Inflammatory macrophage (primary cell): Measurements from ENCODE around the gene METAP2.
A peak's percentile ranks its signal among the peaks of the same experiment; 100 is the strongest.
"Not testable (repeated sequence)": the region's sequence is repeated elsewhere in the genome, so short reads cannot be mapped to it uniquely, and the experiment has no call there.

Experiments
- DNase-seq, 2 donors: peaks; one replicate each; pipeline ENCODE4 v3.0.0-alpha.2; 2020 to 2022

The METAP2 gene

DNA sequence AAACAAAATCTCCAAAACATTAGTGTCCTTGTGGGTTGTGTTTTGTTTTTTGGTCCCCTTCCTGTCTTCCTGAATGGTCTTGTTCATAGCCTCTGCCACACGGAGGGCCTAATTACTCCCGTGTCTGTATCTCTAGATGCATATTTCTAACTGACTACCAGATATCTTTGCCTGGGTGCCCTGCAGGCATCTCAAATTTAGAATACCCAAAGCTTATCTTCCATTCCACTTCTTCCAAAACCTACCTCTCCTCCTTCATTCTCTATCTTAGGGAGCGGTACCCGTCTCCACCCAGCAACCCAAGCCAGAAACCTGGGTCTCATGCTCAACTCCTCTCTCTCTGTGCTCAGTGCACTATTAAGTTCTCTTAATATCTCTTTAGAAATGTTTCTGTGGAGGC lies 10.9 kb upstream of the METAP2 start:
- DNase-seq, result no peak

DNA sequence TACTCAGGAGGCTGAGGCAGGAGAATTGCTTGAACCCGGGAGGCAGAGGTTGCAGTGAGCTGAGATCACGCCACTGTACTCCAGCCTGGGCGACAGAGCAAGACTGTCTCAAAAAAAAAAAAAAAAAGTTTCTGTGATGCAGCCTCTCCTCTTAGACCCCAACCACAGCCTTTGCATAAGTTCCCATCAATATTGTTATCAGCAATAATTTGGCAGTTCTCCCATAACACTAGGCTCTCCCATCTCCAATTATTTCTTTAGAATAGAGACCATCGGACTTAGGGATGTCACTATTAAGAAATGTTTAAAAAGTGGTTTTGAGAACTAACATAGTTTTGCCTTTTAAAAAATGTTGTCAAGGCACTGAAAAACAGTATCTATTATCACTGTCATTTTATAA lies 10.2 kb upstream of the METAP2 start:
- not testable (repeated sequence) for DNase-seq

DNA sequence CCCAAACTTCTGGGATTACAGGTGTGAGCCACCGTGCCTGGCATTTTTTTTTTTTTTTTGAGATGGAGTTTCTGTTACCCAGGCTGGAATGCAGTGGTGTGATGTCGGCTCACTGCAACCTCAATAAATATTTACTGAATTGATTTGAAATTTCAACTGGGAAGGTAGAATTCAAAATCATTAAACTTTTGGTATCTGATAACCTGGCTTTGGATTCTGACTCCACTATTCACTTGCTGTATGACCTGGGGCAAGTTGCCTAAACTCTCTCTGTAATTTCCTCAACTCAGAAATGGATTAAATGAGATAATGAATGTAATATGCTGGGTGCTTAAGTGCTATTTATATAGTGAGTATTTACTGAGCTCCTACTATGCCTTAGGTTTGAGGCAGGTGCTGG lies 8.7 kb upstream of the METAP2 start:
- no peak for DNase-seq

DNA sequence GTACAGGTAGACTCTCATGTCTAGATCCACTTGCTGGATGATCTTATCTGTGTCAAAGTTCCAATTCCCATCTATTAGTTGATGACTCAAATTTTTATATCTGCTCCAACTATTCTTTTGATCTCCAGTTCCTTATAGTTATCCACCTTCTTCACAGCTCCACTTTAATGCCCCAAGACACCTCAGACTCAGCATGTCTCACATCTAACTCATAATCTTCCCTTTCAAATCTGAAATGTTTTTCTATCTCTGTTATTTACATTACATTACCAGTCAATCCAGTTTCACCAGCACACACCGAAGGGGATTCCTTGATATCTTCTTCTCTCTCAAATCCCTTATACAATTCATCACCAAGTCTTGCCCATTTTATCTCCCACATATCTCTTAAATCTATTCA lies 3.7 kb upstream of the METAP2 start:
- DNase-seq, result no peak

DNA sequence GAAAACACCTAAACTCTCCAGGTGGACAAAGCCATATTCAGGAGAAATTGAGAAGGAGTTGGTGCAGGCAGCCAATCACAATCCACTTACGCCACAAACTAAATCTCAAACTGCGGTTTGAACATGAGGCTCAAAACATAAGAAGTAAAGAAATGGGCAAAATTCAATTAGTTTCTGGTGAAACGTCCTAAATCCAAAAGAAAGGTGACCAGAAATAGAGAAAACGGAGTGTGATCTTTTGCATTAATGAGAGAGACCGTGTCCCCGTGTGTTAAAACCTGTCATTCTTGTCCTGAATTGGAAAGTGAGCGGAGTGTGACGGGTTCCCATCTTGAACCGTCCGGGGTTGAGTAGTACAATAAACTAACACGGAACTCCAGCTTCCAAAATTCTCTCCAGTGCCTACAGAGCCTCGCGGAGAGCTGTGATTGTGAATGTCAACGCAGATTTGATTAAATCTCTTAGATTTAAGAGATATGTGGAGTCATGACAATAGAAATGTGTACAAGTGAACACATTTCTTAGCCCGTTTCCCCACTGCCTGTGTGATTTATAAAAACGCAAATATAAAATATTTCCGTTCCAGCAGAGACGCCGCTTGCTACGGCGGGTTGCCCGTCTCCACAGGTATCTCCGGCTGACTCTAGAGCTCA lies 595 bp upstream of the METAP2 start:
- DNase-seq, result peak; percentile 52 to 62

DNA sequence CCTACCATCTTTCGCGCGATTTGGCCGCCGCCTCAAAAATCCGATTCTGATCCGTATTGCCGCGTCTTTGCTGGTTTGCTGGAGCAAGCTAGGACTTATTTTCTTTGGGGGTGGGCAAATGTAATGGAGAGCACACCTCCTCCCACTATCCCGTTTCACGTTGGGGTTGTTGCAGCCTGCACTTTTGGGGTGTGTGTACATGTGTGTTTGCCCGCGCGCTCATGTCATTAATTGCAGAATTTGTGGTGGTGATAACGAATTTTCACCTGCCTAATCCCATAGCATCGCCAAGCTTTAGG lies 657 bp downstream of the METAP2 start:
- DNase-seq, result no peak

DNA sequence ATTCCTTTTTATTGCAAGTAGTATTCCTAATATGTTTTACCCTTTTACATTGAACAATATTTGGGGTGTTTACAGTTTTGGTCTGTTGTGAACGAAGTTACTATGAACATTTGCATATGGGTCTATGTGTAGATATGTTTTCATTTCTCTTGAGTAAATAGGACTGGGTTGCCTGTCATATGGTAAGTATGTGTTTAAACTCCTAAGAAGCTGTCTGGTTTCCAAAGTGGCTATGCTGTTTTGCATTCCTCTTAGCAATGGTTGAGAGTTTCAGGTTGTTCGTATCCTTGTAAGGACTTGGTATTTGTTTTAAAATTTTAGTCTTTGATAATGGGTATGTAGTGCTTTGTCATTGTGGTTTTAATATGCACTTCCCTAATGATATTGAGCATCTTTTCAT lies 6.3 kb downstream of the METAP2 start:
- DNase-seq, result no peak

DNA sequence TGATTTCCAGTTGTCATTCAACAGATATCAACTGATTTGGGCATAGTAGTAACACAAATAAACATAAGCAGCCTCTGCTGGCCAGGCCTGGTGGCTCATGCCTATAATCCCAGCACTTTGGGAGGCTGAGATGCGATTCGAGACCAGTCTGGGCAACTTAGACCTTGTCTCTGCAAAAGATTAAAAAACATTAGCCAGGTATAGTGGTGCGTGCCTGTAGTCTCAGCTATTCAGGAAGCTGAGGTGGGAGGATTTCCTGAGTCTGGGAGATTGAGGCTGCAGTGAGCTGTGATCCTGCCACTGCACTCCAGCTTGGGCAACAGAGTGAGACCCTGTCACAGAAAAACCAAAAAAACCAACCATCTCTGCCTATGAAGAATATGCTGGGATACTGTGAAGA lies 7.1 kb downstream of the METAP2 start:
- DNase-seq, result no peak

DNA sequence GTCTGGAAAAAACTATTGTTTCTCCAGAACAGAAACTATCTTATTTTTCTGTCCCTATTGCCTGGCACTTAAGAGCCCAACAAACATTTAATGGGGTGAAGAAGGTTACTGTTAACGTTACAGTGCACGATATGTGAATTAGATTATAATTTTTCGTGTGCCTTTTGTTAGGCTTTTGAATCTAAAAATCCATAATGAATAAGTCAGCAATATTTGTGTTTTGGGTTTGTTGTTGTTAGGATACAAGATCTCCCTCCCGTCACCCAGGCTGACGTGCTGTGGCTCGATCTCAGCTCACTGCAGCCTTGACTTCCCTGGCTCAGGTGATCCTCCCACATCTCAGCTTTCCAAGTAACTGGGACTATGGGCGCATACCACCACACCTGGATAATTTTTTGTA lies 7.9 kb downstream of the METAP2 start:
- no peak for DNase-seq

DNA sequence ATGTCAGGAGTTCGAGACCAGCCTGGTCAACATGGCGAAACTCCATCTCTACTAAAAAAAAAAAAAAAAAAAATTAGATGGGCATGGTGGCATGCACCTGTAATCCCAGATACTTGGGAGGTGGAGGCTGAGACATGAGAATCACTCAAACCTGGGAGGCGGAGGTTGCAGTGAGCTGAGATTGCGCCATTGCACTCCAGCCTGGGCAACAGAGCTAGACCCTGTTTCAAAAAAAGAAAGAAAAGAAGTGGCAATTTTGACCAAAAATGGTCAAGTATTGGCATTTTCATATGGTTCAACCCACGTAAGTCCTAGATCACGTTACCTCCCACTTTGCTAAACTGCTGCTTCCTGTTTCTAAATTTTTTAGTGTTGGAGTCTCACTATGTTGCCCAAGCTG lies 8.6 kb downstream of the METAP2 start:
- peak; percentile 24 to 30 for DNase-seq

DNA sequence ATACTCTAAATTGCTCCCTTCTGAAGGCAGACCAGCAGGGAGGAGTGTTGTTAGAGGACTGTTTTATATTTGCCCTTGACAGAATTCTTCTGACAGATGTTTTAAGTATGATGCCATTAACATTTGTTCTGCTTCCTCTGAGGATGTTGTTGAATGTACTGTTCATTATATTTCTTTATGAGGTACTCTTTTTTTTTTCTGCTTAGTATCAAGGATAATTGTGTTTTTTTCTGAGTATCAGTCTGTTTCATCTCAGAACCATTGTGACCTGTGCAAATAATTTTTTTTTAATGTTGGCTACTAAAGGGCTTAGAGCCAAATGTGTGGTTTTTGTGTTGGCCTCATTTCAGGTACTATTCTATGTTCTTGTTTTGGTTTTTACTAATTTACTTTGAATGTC lies 10.6 kb downstream of the METAP2 start:
- DNase-seq, result no peak

DNA sequence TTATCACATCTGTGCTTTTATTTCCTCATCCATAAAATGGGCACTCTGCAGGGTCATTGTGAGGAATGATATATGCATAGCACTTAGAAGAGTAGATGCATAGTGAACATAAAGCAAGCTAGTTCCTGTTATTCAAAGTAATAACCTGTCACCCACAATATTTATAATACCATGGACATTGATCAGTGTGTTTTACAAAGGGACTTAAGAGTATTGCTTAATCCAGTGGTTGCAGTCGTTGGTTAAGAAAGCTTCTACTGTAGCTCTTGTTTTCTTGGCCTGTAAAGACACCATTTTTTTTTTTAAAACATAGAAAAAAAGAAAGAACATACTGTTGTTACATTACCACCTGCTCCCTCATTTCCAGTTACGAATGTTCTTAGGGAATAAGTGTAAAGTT lies 13.1 kb downstream of the METAP2 start:
- no peak for DNase-seq

DNA sequence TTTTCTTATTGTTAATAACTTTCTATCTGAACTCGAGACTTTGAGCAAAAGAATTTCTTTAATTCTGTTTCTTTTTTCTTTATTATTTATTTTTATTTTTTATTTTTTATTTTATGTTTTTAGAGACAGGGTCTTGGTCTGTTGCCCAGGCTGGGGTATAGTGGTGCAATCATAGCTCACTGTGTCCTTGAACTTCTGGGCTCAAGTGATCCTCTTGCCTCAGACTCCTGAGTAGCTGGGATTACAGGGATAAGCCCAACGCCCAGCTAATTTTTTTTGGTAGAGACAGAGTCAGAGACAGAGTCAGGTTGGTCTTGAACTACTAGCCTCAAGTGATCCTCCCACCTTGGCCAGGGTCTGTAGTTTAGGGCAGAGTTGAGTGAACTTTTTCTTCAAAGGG lies 18.5 kb downstream of the METAP2 start:
- DNase-seq, result no peak

DNA sequence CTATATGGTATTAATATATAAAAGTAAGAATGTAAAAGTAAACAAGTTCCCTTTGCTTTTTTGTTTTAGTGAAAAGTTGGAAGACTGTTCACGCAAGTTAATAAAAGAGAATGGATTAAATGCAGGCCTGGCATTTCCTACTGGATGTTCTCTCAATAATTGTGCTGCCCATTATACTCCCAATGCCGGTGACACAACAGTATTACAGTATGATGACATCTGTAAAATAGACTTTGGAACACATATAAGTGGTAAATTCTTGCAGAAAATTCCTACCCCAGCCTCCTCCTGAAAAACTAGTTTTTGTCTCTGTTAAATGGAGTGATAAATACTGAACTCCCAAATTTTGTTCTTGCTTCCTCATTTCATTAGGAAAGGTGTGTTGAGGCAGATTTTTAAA lies 20.9 kb downstream of the METAP2 start:
- DNase-seq, result no peak

DNA sequence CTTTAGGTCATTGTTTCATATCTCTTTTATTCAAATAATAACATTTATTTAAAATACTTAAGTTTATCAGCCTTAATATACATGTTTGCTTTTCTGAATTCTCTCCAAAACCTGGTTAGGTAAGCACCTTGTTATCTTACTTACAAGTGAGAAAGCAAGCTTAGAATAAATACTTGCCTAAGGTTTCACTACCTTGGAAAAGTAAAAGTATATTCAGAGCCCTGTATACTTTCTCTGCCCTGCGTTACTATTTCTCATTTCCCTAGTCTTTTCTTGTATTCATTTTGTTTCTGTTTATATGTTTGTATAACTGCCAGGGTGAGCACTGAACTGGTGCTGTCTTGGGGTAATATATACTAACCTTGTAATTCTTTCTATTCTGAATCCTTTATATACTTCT lies 21.5 kb downstream of the METAP2 start:
- no peak for DNase-seq

DNA sequence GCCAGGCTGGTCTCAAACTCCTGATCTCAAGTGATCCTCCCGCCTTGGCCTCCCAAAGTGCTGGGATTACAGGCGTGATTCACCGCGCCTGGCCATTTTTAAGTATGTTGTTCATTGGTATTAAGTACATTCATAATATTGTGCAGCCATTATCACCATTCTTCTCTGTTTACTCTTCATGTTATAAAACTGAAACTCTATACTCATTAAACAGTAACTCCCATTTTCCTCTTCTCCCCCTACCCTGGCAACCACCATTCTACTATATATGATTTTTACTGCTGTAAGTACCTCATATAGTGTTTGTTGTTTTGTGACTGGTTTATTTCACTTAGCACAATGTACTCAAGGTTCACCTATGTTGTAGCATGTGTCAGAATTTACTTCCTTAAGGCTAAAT lies 23.1 kb downstream of the METAP2 start:
- no peak for DNase-seq

DNA sequence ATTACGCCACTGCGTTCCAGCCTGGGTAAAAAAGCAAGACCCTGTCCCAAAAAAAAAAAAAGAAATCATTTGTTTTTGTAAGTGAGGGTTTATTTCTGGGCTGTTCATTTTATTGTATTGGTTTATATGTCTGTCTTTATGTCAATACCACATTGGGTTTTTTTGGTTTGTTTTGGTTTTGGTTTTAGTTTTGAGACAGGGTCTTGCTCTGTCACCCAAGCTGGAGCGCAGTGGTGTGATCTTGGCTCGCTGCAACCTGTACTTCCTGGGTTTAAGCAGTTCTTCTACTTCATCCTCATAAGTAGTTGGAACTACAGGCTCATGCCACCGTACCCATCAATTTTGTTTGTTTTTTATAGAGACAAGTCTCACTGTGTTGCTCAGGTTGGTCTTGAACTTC lies 25.0 kb downstream of the METAP2 start:
- DNase-seq, result no peak

DNA sequence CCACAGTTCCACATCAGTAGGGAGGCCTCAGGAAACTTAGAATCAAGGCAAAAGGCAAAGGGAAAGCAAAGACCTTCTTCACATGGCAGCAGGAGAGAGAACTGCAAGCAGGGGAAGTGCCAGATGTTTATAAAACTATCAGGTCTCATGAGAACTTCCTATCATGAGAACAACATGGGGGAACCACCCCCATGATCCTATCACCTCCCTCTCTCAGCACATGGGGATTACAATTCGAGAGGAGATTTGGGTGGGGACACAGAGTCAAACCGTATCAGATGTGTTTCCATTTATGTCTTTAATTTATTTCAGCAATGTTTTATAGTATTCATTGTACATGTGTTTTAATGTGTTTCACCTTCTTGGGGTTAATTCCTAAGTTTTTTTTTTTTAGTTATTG lies 25.8 kb downstream of the METAP2 start:
- no peak for DNase-seq

DNA sequence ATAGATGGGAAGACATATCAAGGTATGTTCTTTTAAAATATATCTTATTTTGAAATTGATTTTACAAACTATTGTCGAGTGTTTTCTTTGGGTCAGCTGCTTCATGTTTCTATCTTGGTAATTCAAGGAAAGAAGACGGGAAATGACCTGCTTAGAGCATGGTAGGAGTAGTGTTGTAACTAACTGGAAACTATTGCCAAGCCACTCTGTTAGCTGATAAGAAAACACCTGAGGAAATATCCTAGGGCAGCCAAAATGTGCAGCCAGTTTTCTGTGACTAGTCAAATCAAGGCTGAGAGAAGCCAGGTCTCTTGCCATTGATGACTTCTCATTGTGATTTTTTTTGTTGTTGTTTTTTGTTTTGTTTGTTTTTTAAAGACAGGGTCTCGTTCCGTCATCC lies 30.2 kb downstream of the METAP2 start:
- DNase-seq, result no peak

DNA sequence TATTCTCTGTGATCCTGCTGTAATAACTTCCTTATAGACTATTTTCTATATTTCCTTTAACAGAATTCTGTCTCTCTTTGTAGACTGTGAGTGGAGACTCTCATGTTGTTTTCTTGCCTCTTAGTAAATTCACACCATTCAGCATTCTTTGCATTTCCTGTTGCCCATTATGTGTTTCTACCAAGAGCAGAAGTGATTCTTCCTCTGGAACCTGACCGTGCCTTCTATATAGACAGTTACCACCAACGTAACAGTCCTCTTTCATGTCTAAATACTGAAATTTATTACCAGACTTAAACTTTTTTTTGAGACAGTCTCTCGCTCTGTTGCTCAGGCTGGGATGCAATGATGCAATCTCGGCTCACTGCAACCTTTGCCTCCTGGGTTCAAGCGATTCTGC lies 31.1 kb downstream of the METAP2 start:
- DNase-seq, result no peak

DNA sequence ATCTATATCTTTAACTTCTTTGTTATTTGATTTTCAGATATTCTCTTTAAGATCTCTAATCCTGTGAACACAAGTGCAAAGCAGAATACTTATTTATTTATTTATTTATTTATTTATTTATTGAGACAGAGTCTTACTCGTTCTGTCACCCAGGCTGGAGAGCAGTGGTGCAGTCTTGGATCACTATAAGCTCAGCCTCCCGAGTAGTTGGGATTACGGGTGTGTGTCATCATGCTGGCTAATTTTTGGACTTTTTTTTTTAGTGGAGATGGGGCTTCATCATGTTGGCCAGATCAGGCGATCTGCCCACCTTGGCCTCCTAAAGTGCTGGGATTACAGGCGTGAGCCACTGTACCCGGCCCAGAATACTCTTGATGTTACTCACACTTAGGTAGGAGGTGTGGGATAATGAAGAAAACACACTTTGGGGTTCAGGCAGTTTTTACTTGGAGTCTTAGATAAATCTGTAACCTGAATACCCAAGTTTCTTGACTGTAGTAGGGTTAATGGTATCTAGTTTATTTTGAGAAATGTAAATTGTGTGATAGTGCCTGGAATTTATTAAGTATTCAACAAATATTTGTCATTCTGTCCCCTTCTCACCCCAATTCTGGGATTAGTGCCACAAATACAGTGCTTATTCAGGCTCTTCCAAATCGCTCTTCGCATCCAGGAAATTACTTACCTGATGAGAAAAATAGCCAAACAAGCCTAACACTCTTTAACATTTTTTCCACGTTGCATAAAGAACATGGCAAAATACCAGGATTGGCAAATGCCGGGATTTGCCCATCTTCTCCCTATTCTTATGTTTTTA lies 33.0 kb downstream of the METAP2 start:
- no peak for DNase-seq

DNA sequence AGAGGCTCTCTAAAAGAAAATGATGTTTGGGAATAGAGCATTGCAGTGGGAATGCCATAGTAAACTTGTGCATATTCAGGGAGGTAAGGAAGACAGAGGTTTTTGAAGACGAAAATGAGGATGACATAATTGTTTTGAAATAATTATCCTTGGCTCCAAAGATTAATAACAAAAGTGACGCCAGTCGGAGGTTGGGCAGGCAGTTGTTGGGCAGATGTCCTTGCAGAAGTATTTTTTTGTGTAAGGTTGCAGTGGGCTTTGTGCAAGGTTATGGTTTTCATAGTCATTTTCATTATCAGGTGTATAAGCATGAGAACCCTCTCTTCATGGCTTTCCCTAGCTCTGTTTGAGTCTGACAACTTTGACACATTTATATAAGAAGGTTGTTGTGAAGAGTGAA lies 35.3 kb downstream of the METAP2 start:
- no peak for DNase-seq

DNA sequence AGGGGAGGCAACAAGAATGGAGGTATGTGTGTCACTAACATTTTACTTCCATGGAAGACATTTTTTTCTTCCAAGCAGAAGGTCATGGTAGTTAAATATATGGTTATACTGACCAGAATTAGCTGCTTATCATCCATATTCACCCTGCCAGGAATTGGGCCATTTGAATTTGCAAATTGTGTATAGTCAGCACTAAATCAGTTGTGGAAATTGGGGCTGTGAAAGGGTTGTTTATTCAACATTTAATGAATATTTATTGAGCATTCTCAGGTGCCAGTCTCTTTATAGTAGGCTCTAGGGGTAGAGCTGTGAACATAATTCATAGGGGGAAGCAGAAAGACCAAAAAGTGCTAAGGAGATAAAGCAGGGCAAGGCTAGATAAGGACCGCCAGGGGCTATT lies 38.0 kb downstream of the METAP2 start:
- no peak for DNase-seq

DNA sequence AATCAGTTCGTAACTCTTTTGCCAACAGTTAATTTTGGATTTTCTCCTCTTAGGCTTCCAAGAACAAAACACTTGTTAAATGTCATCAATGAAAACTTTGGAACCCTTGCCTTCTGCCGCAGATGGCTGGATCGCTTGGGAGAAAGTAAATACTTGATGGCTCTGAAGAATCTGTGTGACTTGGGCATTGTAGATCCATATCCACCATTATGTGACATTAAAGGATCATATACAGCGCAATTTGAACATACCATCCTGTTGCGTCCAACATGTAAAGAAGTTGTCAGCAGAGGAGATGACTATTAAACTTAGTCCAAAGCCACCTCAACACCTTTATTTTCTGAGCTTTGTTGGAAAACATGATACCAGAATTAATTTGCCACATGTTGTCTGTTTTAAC lies 39.6 kb downstream of the METAP2 start:
- DNase-seq, result no peak

DNA sequence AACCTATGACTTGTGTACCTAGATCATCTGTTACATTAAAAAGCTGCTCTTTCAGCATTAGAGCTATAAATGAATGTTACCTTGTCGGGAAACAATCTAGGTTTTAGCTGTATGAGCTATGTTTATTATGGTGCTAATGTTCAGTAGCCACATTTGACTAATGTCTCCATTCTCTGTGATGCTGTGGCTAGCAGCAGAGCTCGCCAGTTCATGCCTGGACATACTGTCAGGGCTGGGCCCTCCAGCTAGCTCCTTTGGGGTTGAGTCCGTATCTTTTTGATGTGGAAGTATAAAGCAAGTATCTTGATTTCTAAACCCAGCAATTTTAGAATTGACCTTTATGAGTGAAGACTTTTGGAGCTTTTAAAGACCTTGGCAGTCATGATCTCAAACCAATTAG lies 41.2 kb downstream of the METAP2 start:
- no peak for DNase-seq
